Measurements from ENCODE around the gene BCL6.

The BCL6 gene

DNA sequence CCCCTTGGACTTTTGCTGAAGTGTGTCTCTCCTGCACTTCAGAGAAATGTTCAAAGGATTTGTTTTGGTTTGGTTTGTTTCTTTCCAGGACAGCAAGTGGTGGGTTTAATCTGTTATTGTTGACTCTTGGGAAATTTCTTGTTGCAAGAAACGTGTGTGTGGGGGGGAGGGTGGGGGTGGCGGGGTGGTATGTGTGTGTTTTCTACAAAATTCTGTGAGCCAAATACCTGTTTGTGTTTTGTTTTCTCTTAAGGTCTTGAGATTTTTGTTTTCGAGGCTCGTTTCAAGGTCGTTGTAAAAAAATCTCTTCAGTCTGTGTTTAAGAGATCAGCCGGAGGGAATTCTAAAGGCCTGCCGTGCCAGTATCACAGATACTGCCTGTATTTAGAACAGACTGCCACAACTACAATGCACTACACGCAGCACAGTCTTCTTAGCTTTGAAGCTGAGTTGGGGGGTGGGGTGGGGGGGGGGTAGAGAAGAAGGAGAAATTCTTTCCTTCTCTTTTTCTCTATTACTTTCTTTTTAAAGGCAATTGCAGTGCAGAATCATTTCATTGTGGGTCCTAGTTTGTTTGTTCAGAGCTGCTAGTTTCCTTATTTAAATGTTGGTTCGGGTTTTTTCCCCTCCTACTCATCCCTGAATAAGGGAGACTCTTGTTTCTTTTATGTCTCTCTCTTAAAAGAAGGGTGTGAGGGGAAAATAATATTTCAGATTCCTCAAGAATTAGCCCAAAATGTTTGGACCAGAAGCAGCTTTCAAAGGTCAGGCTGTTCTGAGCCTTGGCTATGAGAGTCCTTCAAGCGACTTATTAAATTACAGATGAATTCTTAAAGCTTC lies 1.4 kb upstream of the BCL6 start:
- H3K27ac ChIP-seq (ENCODE audit: low read depth, low read length): peak overlapping the region; percentile 89

DNA sequence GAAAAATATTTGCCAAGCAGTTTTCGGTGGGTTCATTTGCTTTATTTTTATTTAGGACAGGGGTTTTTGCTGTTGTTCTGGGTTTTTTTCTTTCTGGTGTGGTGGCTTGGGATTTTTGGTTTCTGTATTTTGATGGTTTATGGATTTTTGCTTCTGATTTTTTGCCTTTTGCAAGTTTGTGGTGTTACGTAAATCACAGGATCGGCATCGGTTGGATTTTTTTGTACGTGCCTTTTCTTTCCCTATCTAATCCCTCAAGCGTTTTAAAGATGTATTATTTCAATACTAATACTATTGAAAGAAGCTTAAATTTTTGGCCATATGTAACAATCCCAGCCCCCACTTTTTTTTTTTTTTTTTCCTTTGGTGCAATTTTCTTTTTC lies 782 bp upstream of the BCL6 start:
- Histone ChIP-seq H3K27ac (ENCODE audit: low read depth, low read length) (peak overlapping the region; percentile 89), H3K4me1 (ENCODE audit: control insufficient read depth, low read length) (peaks cover 43% of the 10 kb centered on the region), H3K9me3 (ENCODE audit: control insufficient read depth, insufficient read depth, low read length) (no peaks in the 10 kb centered on the region), H3K27me3 (ENCODE audit: control insufficient read depth, low read length) (no peaks in the 10 kb centered on the region), H3K79me2 (ENCODE audit: control insufficient read depth, low read length) (peaks cover 73% of the 10 kb centered on the region), H3K9me2 (replicated peaks; ENCODE audit: control insufficient read depth, low read length) (no peaks in the 10 kb centered on the region), H3K4me2 (ENCODE audit: low read length) (peak overlapping the region; percentile 93), H4K20me1 (ENCODE audit: control insufficient read depth, insufficient read depth, low read depth, low read length) (no peaks in the 10 kb centered on the region), H3K36me3 (ENCODE audit: control insufficient read depth, low read length) (peaks cover 43% of the 10 kb centered on the region), H3F3A (ENCODE audit: control insufficient read depth, insufficient read depth) (peaks cover 59% of the 10 kb centered on the region), H3K4me3 (ENCODE audit: low read length) (peak overlapping the region; percentile 80)
- TF ChIP-seq CTCF (IDR thresholded peaks at IDR 0.05; ENCODE audit: low read depth, low read length, poor library complexity, severe bottlenecking) (no peak), EZH2phosphoT487 (IDR thresholded peaks at IDR 0.05; ENCODE audit: borderline replicate concordance, low read length) (no peak)

More for the DNA sequence above, 1.4 kb upstream of the BCL6 start:
- H3K9me2 ChIP-seq (replicated peaks; ENCODE audit: control insufficient read depth, low read length): no peaks in the 10 kb centered on the region
- H3K4me2 ChIP-seq (ENCODE audit: low read length): peak overlapping the region; percentile 93
- peak overlapping the region; percentile 80 for H3K4me3 ChIP-seq (ENCODE audit: low read length)
- H3K79me2 ChIP-seq (ENCODE audit: control insufficient read depth, low read length): peaks cover 67% of the 10 kb centered on the region
- TF ChIP-seq CTCF (IDR thresholded peaks at IDR 0.05; ENCODE audit: low read depth, low read length, poor library complexity, severe bottlenecking): no peak
- TF ChIP-seq EZH2phosphoT487 (IDR thresholded peaks at IDR 0.05; ENCODE audit: borderline replicate concordance, low read length): no peak
- H3K9me3 ChIP-seq (ENCODE audit: control insufficient read depth, insufficient read depth, low read length): no peaks in the 10 kb centered on the region
- H3F3A ChIP-seq (ENCODE audit: control insufficient read depth, insufficient read depth): peaks cover 59% of the 10 kb centered on the region
- H4K20me1 ChIP-seq (ENCODE audit: control insufficient read depth, insufficient read depth, low read depth, low read length): no peaks in the 10 kb centered on the region
- H3K4me1 ChIP-seq (ENCODE audit: control insufficient read depth, low read length): peaks cover 49% of the 10 kb centered on the region
- H3K36me3 ChIP-seq (ENCODE audit: control insufficient read depth, low read length): peaks cover 37% of the 10 kb centered on the region
- no peaks in the 10 kb centered on the region for H3K27me3 ChIP-seq (ENCODE audit: control insufficient read depth, low read length)

DNA sequence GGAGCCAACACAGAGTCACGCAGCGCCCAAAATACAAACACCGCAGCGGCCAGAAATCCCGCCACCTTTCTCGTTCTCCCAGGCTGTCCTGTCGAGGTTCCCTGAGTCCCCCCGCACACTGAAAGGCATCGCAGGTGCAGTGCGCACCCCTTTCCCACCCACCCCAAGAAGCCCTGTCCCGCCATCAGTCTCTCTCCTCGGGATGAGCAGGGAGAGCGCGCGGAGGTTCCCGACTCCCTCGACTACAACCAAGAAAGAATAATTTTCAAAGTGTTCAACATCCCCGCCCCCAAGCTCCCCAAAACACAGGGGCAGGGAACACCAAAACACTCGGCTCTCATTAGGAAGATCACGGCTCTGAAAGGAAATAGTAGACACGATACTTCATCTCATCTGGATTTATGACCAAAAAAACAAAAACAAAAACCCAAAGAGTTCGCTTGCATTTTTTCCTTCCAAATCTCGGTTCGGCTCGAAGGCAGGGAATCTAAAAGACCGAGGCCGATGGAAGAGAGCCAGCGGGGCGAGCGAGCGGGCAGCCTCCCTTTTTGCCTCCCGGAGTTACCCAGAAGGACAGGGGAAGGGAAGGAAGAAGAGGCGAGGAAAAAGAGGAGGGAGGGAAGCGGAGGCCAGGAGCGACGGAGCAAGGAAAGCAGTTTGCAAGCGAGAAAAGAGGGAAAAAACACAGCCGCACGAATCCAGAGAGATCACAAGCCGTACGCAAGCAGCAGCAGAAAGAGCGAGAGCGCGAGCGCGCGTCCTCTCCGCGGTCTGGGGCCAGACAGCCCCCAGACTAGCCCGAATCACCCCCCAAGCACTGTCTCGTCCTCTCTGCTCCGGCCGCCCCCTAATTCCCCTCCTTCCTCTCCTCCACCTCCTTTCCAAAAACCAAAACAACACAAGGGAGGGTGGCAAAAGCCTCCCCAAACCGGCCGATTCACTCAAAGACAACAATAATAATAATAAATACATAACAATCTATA lies 808 bp downstream of the BCL6 start:
- Histone ChIP-seq H4K20me1 (ENCODE audit: control insufficient read depth, insufficient read depth, low read depth, low read length) (peaks cover 3% of the 10 kb centered on the region; the same call in 1 of the 2 replicates), H3K9me2 (replicated peaks; ENCODE audit: control insufficient read depth, low read length) (no peaks in the 10 kb centered on the region), H3F3A (ENCODE audit: control insufficient read depth, insufficient read depth) (peaks cover 50% of the 10 kb centered on the region), H3K27me3 (ENCODE audit: control insufficient read depth, low read length) (no peaks in the 10 kb centered on the region), H3K36me3 (ENCODE audit: control insufficient read depth, low read length) (peaks cover 59% of the 10 kb centered on the region), H3K4me2 (ENCODE audit: low read length) (peak overlapping the region; percentile 93), H3K4me1 (ENCODE audit: control insufficient read depth, low read length) (peaks cover 38% of the 10 kb centered on the region), H3K9me3 (ENCODE audit: control insufficient read depth, insufficient read depth, low read length) (no peaks in the 10 kb centered on the region), H3K27ac (ENCODE audit: low read depth, low read length) (peak overlapping the region; percentile 89), H3K4me3 (ENCODE audit: low read length) (peak overlapping the region; percentile 80), H3K79me2 (ENCODE audit: control insufficient read depth, low read length) (peaks cover 89% of the 10 kb centered on the region)
- TF ChIP-seq EZH2phosphoT487 (IDR thresholded peaks at IDR 0.05; ENCODE audit: borderline replicate concordance, low read length): no peak
- TF ChIP-seq CTCF (IDR thresholded peaks at IDR 0.05; ENCODE audit: low read depth, low read length, poor library complexity, severe bottlenecking): no peak
